SK-MEL-5 (cell line): ENCODE data around the gene PINLYP. TPM values are rescaled to one million over a fixed set of nuclear protein-coding genes. Genes with fewer than 3 reads are reported as not detected.
"Not testable (repeated sequence)": the region's sequence is repeated elsewhere in the genome, so short reads cannot be mapped to it uniquely, and the experiment has no call there.

ENCODE experiments used
- DNase-seq: peaks from one replicate; pipeline ENCODE4 v3.0.0-alpha.2; 2016; ENCODE audit warnings: low read depth, low spot score
- in situ Hi-C: cut with HindIII; loops from 2 replicates; pipeline ENCODE4 v1.10.0; 2016; ENCODE audit warnings: low sequenced_read_pairs, high pct_unique_total_duplicates, low pct_unique_long_range_greater_than_20kb
- total RNA-seq: library from RNA; depleted of rRNA; stranded (reverse); fragments of >200 nt; shearing (Covaris generic); gene quantifications from 2 replicates; pipeline ENCODE4 v1.2.3, GENCODE V29; 2014

The PINLYP gene
- total RNA-seq, 1 experiment from 2014 or later = not detected

- DNase-seq = no peak
- in situ Hi-C loops = no loop called here
Measured at GRCh38 chr19:43545276-43545675, 30.3 kb upstream of the PINLYP start.

- in situ Hi-C loops = no loop called here
Measured at GRCh38 chr19:43545981-43546380, 29.6 kb upstream of the PINLYP start.

GRCh38 chr19:43546581-43546980, 29.0 kb upstream of the PINLYP start:
- in situ Hi-C loops = no loop called here
- no peak for DNase-seq

More at GRCh38 chr19:43545981-43546380, 29.6 kb upstream of the PINLYP start:
- no peak for DNase-seq

GRCh38 chr19:43547926-43548325, 27.7 kb upstream of the PINLYP start:
- DNase-seq, in situ Hi-C loops: not testable (repeated sequence)

GRCh38 chr19:43548706-43549105, 26.9 kb upstream of the PINLYP start:
- DNase-seq = no peak
- in situ Hi-C loops = no loop called here

- no peak for DNase-seq
- in situ Hi-C loops = no loop called here
Measured at GRCh38 chr19:43551399-43552197, 24.0 kb upstream of the PINLYP start.

GRCh38 chr19:43552198-43552450, 23.5 kb upstream of the PINLYP start:
- no peak for DNase-seq
- in situ Hi-C loops = no loop called here

- in situ Hi-C loops = no loop called here
- no peak for DNase-seq
Measured at GRCh38 chr19:43552616-43553015, 23.0 kb upstream of the PINLYP start.

GRCh38 chr19:43553656-43554055, 21.9 kb upstream of the PINLYP start:
- in situ Hi-C loops = no loop called here
- no peak for DNase-seq

GRCh38 chr19:43554317-43554895, 21.2 kb upstream of the PINLYP start:
- in situ Hi-C loops = no loop called here
- no peak for DNase-seq

- DNase-seq = peak; percentile 81
- in situ Hi-C loops = no loop called here
Measured at GRCh38 chr19:43555185-43555770, 20.3 kb upstream of the PINLYP start.

GRCh38 chr19:43560687-43561086, 14.9 kb upstream of the PINLYP start:
- peak; percentile 11 for DNase-seq
- in situ Hi-C loops = no loop called here

GRCh38 chr19:43561139-43561970, 14.2 kb upstream of the PINLYP start:
- in situ Hi-C loops = no loop called here

GRCh38 chr19:43562226-43562697, 13.3 kb upstream of the PINLYP start:
- DNase-seq = no peak
- in situ Hi-C loops = no loop called here

More at GRCh38 chr19:43561139-43561970, 14.2 kb upstream of the PINLYP start:
- no peak for DNase-seq

- in situ Hi-C loops = no loop called here
- DNase-seq = no peak
Measured at GRCh38 chr19:43562698-43563241, 12.8 kb upstream of the PINLYP start.

GRCh38 chr19:43563816-43564457, 11.7 kb upstream of the PINLYP start:
- in situ Hi-C loops = no loop called here
- DNase-seq = no peak

GRCh38 chr19:43564800-43565199, 10.8 kb upstream of the PINLYP start:
- in situ Hi-C loops = no loop called here
- DNase-seq = no peak
